PC-3 (cell line): ENCODE measurements around the gene DUSP22. TPM values are rescaled to one million over a fixed set of nuclear protein-coding genes. Genes with fewer than 3 reads are reported as not detected.

Experiments
- ATAC-seq: fragments of 200-7000 bp; cut with Tn5 transposase; 2 replicates; pipeline ENCODE4 v1.9.1; 2020; ENCODE audit warnings: mild to moderate bottlenecking, moderate library complexity
- BruUV-seq: library from RNA; stranded (reverse); fragments of 400-500 nt; replicated peaks from 2 replicates; lab custom pipeline; 2021; lab: Mats Ljungman, UMichigan
- CTCF ChIA-PET: fragments of 300-600 bp; sonication (Branson Sonifier 250); formaldehyde crosslinking; loops from one replicate; lab custom pipeline; 2022; ENCODE audit warnings: antibody characterized with exemption; lab: Charles Lee
- POLR2A ChIA-PET: fragments of 300-600 bp; sonication (Branson Sonifier 250); formaldehyde crosslinking; loops from one replicate; lab custom pipeline; 2022; ENCODE audit warnings: antibody characterized with exemption; ENCODE audit not compliant: unreplicated experiment; lab: Charles Lee
- DNase-seq: peaks from one replicate; pipeline ENCODE4 v3.0.0-alpha.2; 2015
- H2AFZ ChIP-seq: fragments of 300-600 bp; sonication (generic); 2 replicates; pipeline ENCODE4 v1.6.0; 2016; ENCODE audit warnings: antibody characterized with exemption, low read length
- H3F3A ChIP-seq: fragments of 300-600 bp; sonication (generic); one replicate; pipeline ENCODE4 v1.6.0; 2017; ENCODE audit warnings: antibody characterized with exemption, low read length, control low read depth, mild to moderate bottlenecking; ENCODE audit not compliant: unreplicated experiment
- H3K27ac ChIP-seq: fragments of 300-600 bp; sonication (generic); 2 replicates; pipeline ENCODE4 v1.5.1; 2016; ENCODE audit warnings: mild to moderate bottlenecking, low read length
- H3K27me3 ChIP-seq: fragments of 300-600 bp; sonication (generic); 2 replicates; pipeline ENCODE4 v1.6.1; 2016; ENCODE audit warnings: low read length, mixed read lengths
- H3K36me3 ChIP-seq: fragments of 300-600 bp; sonication (generic); 2 replicates; pipeline ENCODE4 v1.6.1; 2016; ENCODE audit warnings: low read depth, mixed run types, low read length, mixed read lengths
- H3K4me1 ChIP-seq: fragments of 300-600 bp; sonication (generic); 2 replicates; pipeline ENCODE4 v1.5.1; 2016; ENCODE audit warnings: low read length; ENCODE audit not compliant: insufficient read depth
- H3K4me2 ChIP-seq: fragments of 300-600 bp; sonication (generic); 2 replicates; pipeline ENCODE4 v1.6.0; 2016; ENCODE audit warnings: low read length
- H3K4me3 ChIP-seq: fragments of 300-600 bp; sonication (generic); 2 replicates; pipeline ENCODE4 v1.5.1; 2016; ENCODE audit warnings: mild to moderate bottlenecking, low read length, mixed read lengths
- H3K79me2 ChIP-seq: fragments of 300-600 bp; sonication (generic); 2 replicates; pipeline ENCODE4 v1.6.1; 2017; ENCODE audit warnings: low read length, mixed read lengths
- H3K9ac ChIP-seq: fragments of 300-600 bp; sonication (generic); 2 replicates; pipeline ENCODE4 v1.6.0; 2016; ENCODE audit warnings: mild to moderate bottlenecking, low read length
- H3K9me2 ChIP-seq: fragments of 300-600 bp; sonication (generic); replicated peaks from 2 replicates; pipeline ENCODE4 v1.6.1; 2016; ENCODE audit warnings: mixed run types, low read length, mixed read lengths
- H3K9me3 ChIP-seq: fragments of 300-600 bp; sonication (generic); 2 replicates; pipeline ENCODE4 v1.6.1; 2016; ENCODE audit warnings: low read length, mixed read lengths
- H4K20me1 ChIP-seq: fragments of 300-600 bp; sonication (generic); 2 replicates; pipeline ENCODE4 v1.6.1; 2016; ENCODE audit warnings: low read length, mixed read lengths
- CTCF ChIP-seq: fragments of 300-600 bp; sonication (generic); conservative IDR thresholded peaks from 2 replicates; pipeline ENCODE4 v1.5.1; 2017; ENCODE audit warnings: antibody characterized with exemption, low read depth, mild to moderate bottlenecking, low read length
- EZH2 ChIP-seq: fragments of 300-600 bp; sonication (generic); IDR thresholded peaks from one replicate; pipeline ENCODE4 v1.6.1; 2017; ENCODE audit warnings: antibody characterized with exemption, mild to moderate bottlenecking, low read length; ENCODE audit not compliant: unreplicated experiment
- EZH2phosphoT487 ChIP-seq: fragments of 300-600 bp; sonication (generic); IDR thresholded peaks from 2 replicates; pipeline ENCODE4 v1.6.1; 2018; ENCODE audit warnings: mild to moderate bottlenecking, antibody characterized with exemption, low read length, borderline replicate concordance
- intact Hi-C: fragments of 100-400 bp; cut with micrococcal nuclease; formaldehyde crosslinking; loops from 2 replicates; pipeline ENCODE4 v1.9.0; 2023
- total RNA-seq: library from RNA; depleted of rRNA; stranded (reverse); fragments of >200 nt; gene quantifications from 2 replicates; pipeline ENCODE4 v1.2.3, GENCODE V29; 2014

Gene DUSP22
- total RNA-seq, 1 experiment from 2014 or later: 37.8 TPM

GRCh38 chr6:395432-396125 is 103.3 kb downstream of the DUSP22 start:
- BruUV-seq: no TSS peak
- Histone ChIP-seq H3K27me3 (peaks cover 78% of the 10 kb centered on the region), H3K79me2 (no peaks in the 10 kb centered on the region), H3K4me2 (no peak overlapping the region), H3K27ac (no peak overlapping the region), H3K36me3 (no peaks in the 10 kb centered on the region), H2AFZ (no peak overlapping the region), H3K4me3 (no peak overlapping the region), H3K9me2 (no peaks in the 10 kb centered on the region), H3F3A (no peaks in the 10 kb centered on the region), H3K4me1 (no peaks in the 10 kb centered on the region), H3K9ac (no peak overlapping the region), H3K9me3 (no peaks in the 10 kb centered on the region), H4K20me1 (no peaks in the 10 kb centered on the region)
- ChIA-PET POLR2A (no interaction called here), CTCF (no interaction called here)
- TF ChIP-seq CTCF (no peak), EZH2 (no peak), EZH2phosphoT487 (no peak)
- intact Hi-C loops: loop anchor here (10.0 kb wide), 1 partner anchor 79 kb away; no protein-coding TSS in a partner anchor
- DNase-seq: no peak
- ATAC-seq: no peak

GRCh38 chr6:396126-396520 is 103.8 kb downstream of the DUSP22 start:
- Histone ChIP-seq H3K27ac (no peak overlapping the region), H3K9me3 (no peaks in the 10 kb centered on the region), H4K20me1 (no peaks in the 10 kb centered on the region), H3K4me3 (no peak overlapping the region), H2AFZ (no peak overlapping the region), H3F3A (no peaks in the 10 kb centered on the region), H3K27me3 (peaks cover 77% of the 10 kb centered on the region), H3K9ac (no peak overlapping the region), H3K79me2 (no peaks in the 10 kb centered on the region), H3K4me1 (no peaks in the 10 kb centered on the region), H3K9me2 (no peaks in the 10 kb centered on the region), H3K36me3 (no peaks in the 10 kb centered on the region), H3K4me2 (no peak overlapping the region)
- ChIA-PET CTCF (no interaction called here), POLR2A (no interaction called here)
- intact Hi-C loops: loop anchor here (10.0 kb wide), 1 partner anchor 79 kb away; no protein-coding TSS in a partner anchor
- no TSS peak for BruUV-seq
- DNase-seq (no peak), ATAC-seq (no peak)
- no peak for TF ChIP-seq EZH2
- TF ChIP-seq EZH2phosphoT487: no peak
- TF ChIP-seq CTCF: no peak

- Histone ChIP-seq H2AFZ (no peak overlapping the region), H3K4me2 (no peak overlapping the region), H4K20me1 (no peaks in the 10 kb centered on the region), H3K27ac (no peak overlapping the region), H3K79me2 (no peaks in the 10 kb centered on the region), H3K4me3 (no peak overlapping the region), H3K36me3 (no peaks in the 10 kb centered on the region), H3F3A (no peaks in the 10 kb centered on the region), H3K9me3 (no peaks in the 10 kb centered on the region), H3K27me3 (peaks cover 75% of the 10 kb centered on the region), H3K9me2 (no peaks in the 10 kb centered on the region), H3K4me1 (no peaks in the 10 kb centered on the region), H3K9ac (no peak overlapping the region)
- TF ChIP-seq EZH2phosphoT487: no peak
- TF ChIP-seq EZH2: no peak
- TF ChIP-seq CTCF: no peak
- no peak for ATAC-seq
- no peak for DNase-seq
- ChIA-PET CTCF (no interaction called here), POLR2A (no interaction called here)
- intact Hi-C loops: loop anchor here (10.0 kb wide), 1 partner anchor 78 kb away; no protein-coding TSS in a partner anchor
- BruUV-seq: no TSS peak
These were observed 104.8 kb downstream of the DUSP22 start for GRCh38 chr6:397056-397455.
